Mucosa of gallbladder (tissue), 1 donor: ENCODE measurements around the gene OR52N2. TPM values are rescaled to one million over a fixed set of nuclear protein-coding genes. Genes with fewer than 3 reads are reported as not detected.
A peak's percentile ranks its signal among the peaks of the same experiment; 100 is the strongest.

ENCODE experiments used
- DNase-seq: peaks from one replicate; pipeline ENCODE4 v3.0.0-alpha.2; 2020; ENCODE audit warnings: low spot score
- total RNA-seq: library from RNA; stranded (reverse); gene quantifications from one replicate; pipeline ENCODE4 v1.2.1, GENCODE V29; 2021
- donor health status: DM: no; HTN: no; CAD: no.

The OR52N2 gene
- total RNA-seq, result not detected

DNA sequence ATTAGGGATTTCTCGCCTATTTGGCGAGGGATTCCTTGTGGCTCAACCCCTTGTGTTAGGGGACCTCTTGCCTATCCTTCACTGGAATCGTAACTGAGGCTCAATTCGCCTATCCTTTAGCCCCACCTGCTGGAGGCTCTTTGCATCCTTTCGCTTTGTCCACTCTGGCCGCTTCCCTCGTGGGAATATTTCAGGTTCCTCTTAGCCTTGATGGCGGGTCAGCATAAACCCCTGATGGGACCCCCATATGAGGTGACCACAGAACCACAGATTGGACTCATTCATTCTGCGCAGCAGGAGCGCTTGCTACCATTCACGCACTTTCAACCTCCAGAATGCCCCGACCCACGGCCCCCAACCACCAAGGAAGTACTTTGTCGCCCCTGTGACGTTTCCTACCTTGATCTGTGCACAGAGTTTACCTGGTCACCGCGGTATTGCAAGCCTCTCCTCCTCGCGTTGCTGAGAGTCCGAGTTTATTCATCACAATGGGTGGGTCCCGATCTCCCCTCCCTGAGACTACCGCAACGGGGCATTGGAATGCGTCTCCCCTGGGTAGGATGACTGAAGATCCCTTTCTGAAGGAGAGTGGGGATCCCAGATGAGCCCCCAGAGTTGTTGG lies at the start of gene OR52N2:
OR52N2 (plus strand) TSS at position 425 of the 622 bp plus-strand sequence. CDS start 11,412 bp downstream, outside the sequence.
- peak; percentile 85 for DNase-seq

DNA sequence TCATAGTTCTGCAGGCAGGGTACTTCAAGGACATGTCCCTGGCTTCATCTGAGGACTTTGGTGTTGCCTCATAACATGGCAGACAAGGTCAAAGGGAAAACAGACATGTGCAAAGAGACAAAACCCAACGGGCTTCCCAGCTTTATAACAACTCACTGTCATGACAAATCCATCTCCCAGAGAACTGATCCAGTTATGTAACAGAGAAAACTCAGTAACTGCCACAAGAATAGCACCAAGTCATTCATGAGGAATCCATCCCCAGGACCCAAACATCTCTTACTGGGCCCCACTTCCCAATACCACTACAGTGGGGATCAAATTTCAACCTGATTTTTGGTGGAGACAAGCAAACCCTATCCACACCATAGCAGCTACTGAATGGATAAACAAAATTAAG lies 41.7 kb upstream of the OR52N2 start:
- no peak for DNase-seq

DNA sequence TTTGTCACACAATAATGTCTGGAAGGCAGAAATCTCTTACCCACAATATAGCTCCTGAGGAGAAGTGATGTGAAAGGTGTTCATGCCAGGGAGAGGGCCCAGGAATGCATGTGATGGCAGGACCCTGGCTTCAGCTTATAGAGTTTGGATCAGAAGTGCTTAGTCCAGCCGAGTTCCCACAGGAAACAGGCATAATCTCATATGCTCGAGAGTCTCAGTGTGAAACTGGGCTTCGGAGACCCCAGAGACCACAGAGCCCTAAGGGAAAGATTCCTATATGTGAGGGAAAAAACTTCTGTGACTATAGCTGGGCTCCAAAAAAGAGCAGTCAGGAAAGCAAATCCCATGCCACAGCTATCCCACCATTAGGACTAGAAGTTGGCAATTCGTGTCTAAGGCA lies 25.5 kb upstream of the OR52N2 start, which contains the start of gene OR52N5:
OR52N5 (minus strand) TSS at position 101 of the 400 bp plus-strand sequence. CDS start 4,721 bp downstream, outside the sequence.
- DNase-seq, result no peak

DNA sequence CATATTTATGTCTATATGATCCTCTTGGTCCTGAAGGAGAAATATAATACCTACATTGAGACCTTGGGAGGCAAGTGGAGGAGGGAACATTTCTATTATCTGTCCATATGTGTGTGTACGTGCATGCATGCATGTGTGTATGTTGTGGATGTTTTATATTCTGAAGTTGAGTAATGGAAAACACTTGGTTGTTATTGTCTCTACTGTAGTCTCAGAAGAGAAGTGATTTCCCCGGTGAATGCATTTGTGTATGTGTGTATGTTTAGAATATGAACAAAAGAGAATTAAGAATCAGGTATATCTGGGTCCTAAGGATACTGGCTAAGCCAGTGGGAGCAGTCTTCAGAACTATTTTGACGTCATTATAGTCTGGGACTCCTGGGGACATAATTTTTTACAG lies 17.6 kb upstream of the OR52N2 start, which contains the start of gene OR52N1:
OR52N1 (minus strand) TSS at position 101 of the 400 bp plus-strand sequence. CDS start 2,449 bp downstream, outside the sequence.
- DNase-seq, result no peak

DNA sequence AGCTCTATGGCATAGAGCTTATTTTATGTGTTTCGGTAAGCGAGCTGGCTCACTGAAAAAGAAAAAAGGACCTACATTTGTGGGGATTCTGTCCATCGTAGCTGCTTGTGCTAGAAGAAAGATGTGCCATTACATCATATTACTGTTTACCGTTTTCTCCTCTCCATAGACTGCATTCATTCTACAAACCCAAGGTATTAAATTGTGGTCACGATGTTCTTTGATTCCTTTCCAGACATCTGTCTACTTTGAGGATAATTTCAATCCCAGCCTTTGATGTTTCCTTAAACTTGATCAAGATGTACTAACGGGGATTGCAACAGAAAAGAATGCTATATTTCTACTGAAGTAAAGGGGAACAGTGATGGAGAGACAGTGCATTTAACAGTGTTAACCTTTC lies 12.2 kb upstream of the OR52N2 start:
- DNase-seq, result no peak

DNA sequence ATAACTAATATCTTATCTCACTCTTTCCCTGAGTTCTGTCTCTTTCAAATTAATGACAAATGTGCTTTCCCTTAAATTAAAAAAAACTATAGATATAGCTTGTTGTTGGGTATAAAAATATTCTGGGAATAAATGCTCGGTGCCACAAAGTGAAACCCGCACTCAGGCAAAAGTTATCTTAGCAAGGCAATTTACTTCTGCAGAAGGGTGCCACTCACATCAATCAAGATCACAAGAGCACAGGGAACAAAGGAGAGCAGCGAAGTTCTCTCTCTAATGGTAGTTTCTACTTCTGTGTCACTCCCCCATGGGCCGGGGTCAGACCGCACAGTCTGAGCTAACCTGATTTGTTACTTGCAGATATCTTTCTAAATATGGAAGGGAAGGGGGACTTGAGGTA lies 4.7 kb upstream of the OR52N2 start:
- no peak for DNase-seq

DNA sequence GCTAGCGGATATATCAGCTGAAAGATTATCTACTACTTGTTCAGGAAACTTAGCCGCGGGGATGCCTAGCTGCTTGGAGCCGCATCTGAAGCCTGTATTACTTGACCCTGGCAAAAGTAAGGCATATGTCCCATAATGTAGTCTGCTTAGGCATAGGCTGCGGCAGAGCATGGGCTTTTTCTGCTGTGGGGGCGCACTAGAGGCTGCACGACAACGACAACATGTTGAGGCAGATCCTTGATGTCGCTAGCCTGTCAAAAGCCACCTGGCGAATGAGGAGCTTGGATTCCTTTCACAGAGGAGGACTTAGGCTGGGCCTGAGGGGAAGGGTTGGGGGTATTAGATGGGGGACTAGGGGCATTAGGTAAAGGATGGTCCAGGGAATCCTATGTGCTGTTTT lies 1.1 kb upstream of the OR52N2 start:
- no peak for DNase-seq

DNA sequence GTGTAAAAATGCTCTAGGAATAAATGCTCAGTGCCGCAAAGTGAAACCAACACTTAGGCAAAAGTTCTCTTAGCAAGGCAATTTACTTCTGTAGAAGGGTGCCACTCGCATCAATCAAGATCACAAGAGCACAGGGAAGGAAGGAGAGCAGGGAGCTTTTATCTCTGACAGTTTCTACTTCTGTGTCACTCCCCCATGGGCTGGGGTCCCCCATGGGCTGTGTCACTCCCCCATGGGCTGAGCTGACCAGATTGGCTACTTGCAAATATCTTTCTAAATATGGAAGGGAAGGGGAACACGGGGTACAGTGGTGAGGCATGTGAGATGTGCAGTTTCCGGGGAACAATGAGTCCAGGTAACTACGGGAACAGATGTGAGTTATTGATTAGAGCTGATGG lies 397 bp downstream of the OR52N2 start:
- no peak for DNase-seq

DNA sequence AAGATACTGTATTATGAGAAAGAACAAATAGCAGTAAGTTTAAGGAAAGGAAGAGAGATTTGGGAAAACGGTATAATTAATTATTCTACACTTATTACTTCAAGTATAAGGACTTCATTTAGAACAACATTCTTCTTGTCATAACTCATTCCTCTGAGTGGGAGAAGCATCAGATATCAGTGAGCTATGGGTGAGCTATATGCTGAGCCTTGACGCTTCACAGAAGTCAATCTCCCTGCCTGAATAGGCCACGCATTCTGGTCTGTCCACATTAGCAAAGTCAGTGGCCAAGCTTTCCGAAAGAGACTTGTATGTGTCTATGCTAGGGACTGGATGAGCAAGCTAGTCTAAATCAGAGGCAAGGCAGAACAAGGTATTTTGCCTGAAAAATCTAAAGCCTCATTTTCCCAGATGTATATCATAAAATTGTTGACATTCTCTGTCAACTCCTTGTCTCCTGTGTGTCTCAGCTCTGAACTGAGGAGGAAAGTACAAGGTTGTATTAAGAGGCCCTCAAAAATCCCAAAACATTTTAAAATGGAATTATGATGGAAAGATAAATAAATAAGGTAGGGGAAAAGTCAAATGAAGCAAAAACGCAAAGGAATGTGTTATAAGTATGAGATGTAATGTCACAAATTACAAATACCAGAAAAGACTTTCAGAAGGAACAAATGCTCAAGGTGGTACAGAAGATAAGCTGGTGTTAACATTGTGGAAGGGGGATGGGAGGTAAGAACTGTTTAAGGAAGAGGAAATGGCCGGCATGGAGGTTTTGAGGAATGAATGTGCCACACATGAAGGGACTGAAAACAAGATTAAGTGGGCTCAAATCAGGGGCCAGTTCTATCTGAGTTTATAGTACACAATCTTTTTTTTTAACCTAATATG lies 1.4 kb downstream of the OR52N2 start:
- no peak for DNase-seq

DNA sequence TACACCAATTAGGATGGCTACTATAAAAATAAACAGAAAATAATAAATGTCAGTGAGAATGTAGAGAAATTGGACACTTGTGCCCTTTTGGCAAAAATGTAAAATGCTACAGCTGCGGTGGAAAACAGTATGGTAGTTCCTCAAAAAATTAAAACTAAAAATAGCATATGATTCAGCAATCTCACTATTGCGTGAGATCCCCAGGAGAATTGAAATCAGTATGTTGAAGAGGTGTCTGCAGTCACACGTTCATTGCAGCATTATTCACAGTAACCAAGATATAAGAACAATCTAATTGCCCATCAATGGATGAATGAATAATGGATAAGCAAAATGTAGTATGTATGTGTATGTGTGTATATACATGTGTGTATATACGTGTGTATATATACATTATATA lies 6.8 kb downstream of the OR52N2 start:
- DNase-seq, result no peak

DNA sequence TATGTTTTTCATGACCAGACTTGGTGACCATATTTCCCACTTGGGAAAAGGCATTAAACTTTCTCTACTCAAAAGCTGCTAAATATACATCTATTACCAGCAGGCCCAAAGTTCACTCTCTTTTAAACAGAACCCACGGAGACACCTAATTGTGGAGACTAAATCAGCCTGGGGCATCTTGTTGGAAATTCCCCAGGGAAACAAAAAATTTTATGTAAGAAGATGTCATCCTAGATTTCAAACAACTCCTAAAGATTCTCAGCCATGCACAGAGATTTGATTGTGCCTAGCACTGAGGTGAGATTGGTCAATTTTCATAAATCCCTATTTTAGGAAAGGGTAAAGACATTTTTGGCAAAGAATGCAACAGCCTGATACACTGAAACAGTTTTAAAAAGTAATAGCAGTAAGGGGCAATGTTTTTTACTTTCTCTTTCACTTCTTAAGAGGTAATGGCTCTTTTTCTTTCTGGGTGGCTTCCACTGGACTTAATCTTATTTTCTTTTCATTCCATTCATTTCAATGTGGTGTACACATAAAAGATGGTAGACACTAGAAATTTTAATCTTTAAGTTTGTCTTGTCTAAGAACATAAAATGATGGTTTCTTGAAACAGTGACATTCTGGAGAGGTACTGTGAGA lies 9.6 kb downstream of the OR52N2 start:
- no peak for DNase-seq

DNA sequence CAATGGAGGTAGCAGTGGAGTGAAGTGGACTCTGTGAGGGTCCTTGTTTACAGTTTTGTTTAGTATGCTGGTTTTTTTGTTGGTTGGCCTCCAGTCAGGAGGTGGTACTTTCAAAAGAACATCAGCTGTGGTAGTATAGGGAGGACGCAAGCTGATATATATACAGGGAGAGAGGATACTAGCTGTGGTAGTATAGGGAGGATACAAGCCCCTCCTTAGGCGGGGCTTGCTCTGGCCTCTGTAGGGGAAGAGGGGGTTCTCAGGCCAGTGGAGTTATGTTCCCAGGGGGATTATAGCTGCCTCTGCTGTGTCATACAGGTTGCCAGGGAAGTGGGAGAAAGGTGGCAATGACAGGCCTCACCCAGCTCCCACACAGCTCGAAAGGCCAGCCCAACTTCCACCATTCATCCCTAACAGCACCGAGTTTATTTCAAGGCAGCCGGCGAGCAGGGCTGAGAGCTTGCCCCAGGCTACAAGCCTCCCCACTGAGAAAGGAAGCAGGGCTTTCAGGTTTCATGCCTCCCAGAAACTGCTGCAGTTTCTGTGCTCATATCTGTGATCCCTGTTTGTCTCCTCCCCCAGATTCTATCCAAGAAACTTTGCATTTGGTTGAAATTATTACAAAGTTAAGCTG lies 22.6 kb downstream of the OR52N2 start:
- no peak for DNase-seq

DNA sequence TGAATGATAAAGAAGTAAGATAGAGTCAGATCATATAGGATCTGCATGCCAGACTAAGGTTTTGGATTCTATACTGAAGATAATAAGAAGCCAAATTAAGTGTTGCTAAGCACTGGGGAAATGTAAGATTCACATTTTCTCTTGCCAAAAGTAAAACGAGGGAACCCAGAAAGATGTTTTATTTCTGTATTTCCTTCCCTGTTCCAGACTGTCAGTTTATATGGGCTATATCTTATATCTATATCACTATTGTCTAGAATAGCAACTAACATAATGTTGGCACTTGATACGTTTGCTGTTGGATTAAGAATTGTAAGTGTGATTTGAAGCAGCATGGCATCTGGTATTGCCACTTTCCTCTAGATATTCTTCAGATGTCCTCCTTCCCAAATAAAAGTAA lies 24.7 kb downstream of the OR52N2 start:
- no peak for DNase-seq

DNA sequence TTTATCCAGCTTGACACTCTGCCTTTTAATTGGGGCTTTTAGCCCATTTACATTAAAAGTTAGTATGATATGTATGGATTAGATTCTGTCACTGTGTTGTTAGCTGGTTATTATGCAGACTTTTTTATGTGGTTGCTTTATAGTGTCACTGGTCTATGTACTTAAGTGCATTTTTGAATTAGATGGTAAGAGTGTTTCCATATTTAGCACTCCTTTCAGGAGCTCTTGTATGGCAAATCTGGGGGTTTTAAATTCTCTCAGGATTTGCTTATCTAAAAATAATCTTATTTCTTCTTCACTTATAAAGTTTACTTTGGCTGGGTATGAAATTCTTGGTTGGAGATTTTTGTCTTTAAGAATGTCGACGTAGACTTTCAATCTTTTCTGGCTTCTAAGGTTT lies 29.0 kb downstream of the OR52N2 start:
- DNase-seq, result no peak

DNA sequence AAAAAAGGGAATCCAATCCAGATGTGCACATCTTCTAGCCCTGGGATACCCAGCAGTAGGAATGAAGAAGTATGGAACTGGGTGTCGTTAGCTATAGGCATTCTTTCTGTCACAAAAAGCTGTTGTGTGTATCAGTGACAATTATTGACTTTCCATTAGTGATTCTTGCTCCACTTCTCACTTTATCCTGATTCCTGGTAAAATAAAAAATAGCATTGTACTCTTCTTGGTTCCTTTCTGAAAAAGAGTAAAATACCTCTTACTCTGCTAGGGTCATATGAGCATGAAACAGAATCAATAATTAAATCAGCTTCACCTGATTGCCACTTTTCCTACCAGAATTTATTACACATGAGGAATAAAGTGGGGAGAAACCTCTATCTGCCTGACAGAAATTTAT lies 33.1 kb downstream of the OR52N2 start, which contains the start of gene OR52E6:
OR52E6 (minus strand) TSS at position 101 of the 400 bp plus-strand sequence; CDS start at position 101, 0 bp downstream.
- DNase-seq, result no peak

DNA sequence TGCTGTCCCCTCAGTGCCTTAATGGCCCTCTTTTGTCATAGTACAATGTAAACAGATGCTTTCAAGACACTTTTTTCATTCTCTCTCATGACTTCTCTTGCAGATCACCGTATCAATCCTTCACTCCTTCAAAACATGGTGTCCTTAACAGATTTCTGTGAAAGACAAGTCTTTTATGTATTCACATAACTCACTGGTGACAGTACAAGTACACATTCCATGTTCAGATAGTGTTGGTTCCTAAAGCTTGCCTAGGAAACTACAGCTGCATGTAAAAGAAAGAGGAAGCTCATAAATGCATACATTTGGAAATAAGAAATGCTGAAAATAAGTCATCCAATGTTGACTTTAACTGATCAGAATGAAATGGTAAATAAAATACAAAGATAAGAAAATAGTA lies 38.0 kb downstream of the OR52N2 start:
- DNase-seq, result no peak

DNA sequence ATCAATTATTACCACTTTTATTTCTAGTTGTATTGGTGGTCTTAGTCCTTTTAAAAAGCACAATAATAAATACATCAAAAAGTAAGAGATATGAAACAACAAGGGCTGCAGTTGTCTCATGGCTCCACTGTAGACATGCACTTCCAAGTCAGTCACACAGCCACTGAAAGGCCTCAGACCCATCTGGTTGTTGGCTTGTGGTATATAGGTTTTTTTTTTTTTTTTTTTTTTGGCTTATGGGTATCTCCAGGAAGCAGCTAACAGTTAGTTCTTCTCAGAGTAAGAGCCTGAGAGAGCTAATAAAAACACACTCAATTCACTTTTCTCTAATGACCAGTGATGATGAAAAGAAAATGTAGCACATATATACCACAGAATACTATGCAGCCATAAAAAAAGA lies 39.0 kb downstream of the OR52N2 start:
- no peak for DNase-seq

DNA sequence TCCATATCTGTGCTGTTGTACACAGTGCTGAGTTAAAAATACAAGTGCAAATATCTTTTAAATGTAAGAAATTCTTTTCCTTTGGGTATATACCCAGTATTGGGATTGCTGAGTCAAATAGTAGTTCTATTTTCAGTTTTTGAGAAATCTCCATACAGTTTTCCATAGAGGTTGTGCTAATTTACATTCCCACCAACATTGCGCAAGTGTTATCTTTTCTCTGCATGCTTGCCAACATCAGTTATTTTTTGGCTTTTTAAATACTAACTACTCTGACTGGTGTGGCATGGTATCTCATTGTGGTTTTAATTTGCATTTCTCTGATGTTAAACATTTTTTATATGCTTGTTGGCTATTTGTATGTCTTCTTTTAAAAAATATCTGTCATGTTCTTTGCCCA lies 42.3 kb downstream of the OR52N2 start:
- no peak for DNase-seq

DNA sequence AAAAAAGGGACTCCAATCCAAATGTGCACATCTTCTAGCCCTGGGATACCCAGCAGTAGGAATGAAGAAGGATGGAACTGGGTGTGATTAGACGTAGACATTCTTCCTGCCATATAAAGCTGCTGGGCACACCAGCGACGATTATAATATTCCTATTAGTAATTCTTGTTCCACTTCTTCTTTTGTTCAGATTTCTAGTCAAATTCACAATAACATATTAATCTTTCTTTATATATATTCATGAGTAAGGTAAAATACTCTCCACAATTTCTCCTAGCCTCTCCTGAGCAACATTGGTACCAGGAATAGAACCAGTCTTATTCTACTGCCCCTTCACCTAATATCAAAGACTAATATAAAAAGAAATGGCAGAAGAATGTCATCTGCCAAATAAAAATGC lies 48.9 kb downstream of the OR52N2 start, which contains the start of gene OR52E8:
OR52E8 (minus strand) TSS at position 101 of the 400 bp plus-strand sequence; CDS start at position 101, 0 bp downstream.
- DNase-seq, result no peak

DNA sequence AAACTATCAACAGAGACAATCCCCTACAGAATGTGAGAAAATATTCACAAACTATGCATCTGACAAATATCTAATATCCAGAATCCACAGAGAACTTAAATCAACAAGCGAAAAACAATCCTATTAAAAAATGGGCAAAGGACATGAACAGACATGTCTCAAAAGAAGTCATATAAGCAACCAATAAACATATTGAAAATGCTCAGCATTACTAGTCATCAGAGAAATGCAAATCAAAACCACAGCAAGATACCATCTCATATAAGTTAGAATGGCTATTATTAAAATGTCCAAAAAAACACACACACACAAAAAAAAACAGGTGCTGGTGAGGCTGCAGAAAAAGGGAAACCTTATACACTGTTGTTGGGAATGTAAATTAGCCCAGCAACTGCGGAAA lies 57.1 kb downstream of the OR52N2 start:
- DNase-seq, result no peak
